NCI-H774 (cell line): Measurements from ENCODE around the gene ATL2.
"Not testable (repeated sequence)": the region's sequence is repeated elsewhere in the genome, so short reads cannot be mapped to it uniquely, and the experiment has no call there.

Source experiments
- DNase-seq: peaks from one replicate; lab custom pipeline; 2025; lab: John Stamatoyannopoulos, UW

The ATL2 gene

DNA sequence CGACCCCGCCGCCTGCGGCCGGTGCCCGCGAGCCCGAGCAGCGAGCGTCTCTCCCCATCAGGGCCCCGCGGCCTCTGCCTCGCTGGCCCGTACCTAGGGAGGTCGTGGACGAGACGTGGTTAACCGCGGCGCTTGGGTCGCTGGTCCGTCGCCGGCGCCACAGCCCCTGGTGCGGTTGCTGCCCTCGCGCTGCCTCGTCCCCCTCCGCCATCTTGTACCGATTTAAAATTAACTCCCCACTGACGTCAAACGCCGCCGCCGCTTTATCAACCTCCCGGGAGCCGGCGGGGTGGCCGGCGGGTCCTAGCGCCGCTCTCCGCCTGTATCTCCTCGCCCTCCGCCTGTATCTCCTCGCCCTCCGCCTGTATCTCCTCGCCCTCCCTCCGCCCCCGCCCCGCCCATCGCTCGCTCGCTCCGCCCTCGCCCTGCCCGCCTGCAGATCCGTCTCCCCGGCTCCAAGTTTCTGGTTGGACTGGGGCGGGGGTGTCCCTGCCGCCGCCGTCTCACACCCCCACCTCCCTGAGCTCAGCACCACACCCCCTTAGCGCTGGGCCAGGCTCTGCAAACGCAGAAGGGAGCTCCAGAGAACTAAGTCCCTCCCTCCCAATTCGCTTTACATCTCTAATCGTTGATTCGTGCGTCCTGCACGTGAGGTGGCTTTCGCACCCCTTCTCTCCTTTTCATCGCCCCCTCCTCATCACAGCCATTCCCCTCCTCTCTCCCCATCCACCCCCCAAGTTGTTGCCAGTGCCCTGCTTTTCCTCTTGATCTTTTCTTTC, at the start of gene ATL2:
Gene ATL2, minus strand, starts transcription at position 224 of the 779 bp plus-strand sequence. Its CDS starts 13 bp downstream, at position 211.
- peak; percentile 91 for DNase-seq

DNA sequence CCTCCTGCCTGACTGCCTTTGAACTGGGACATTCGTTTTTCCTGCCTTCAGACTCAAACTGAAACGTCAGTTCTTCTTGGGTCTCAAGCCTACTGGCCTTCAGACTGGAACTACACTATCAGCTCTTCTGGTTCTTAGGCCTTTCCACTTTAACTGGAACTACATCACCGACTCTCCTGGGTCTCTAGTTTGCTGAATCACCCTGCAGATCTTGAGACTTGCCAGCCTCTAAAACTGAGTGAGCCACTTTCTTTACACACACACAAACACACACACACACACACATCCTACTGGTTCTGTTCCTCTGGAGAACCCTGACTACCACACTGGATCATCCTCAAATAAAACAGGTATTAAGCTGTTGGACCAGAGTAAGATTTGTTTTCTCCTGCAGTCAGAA, 46.7 kb upstream of the ATL2 start:
- no peak for DNase-seq

DNA sequence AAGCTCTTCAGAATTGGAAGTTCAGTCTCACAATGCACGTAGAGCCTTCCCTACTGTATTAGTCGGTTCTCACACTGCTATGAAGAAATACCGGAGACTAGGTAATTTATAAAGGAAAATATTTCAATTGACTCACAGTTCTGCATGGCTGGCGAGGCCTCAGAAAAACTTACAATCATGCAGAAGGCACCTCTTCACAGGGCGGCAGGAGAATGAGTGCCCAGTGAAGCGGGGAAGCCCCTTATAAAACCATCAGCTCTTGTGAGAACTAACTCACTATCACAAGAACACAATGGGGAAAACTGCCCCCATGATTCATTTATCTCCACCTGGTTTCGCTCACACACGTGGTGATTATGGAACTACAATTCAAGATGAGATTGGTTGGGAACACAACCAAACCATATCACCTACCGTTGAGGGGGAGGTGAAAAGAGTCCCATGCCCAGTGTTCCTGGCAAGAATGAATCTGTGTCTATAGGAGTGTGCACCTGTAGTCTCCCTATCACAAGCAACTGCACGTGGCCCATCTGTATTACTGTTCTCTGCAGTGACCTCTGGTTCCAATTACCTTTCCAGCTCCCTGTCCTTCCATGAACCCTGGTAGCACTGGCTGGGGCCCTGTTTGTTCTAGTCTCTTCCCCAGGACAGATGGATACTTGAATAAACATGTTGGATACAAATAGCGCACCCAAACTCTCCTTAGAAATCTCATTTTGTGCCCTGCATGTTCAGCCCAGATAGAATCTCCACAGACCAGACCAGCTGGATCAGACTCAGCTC, 44.4 kb upstream of the ATL2 start:
- no peak for DNase-seq

GRCh38 chr2:38419499-38419898, 42.4 kb upstream of the ATL2 start:
- no peak for DNase-seq

GRCh38 chr2:38418735-38419134, 41.7 kb upstream of the ATL2 start:
- DNase-seq, result no peak

DNA sequence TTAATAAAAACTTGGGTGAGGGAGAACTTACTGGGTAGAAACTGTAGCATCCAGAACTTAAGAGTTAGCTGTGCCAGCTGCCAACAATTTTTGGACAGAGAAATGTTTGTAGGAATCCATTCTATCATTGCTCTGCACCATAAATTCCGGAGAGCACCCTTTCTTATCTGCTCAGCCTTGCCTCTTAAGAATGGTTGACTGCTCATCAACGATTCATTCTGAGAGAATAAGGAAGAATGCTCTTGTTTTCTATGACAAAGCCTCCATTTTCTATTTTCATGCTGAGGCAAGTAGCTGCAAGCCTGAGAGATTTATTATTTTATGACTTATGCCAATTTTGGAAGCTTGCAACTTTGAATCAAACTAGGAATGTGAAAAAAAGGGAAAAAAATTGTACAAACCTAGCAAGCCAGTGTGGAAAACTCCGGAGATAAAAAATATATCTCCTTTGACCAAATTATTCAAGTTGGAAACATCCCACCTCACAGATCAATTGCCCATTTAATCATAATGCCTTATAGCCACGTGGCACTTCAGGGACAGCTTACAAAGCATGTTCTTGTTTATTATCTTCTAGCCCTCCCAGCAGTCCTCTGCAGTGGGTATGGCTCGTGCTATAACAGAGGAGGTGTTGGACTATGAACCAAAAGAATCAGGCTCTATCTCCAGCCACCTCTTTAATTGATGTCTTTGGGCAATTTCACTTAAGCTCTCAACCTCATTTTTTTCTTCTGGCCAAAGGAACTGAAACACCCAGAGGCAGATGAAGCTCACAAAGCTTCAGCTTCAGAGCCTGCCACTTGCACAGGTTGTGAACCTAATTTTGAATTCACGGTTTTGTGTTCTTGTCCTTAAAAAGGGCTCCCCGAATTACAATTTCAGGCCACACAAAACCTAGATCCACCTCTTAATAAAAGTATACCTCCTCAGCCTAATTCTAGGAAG, 40.9 kb upstream of the ATL2 start:
- no peak for DNase-seq

DNA sequence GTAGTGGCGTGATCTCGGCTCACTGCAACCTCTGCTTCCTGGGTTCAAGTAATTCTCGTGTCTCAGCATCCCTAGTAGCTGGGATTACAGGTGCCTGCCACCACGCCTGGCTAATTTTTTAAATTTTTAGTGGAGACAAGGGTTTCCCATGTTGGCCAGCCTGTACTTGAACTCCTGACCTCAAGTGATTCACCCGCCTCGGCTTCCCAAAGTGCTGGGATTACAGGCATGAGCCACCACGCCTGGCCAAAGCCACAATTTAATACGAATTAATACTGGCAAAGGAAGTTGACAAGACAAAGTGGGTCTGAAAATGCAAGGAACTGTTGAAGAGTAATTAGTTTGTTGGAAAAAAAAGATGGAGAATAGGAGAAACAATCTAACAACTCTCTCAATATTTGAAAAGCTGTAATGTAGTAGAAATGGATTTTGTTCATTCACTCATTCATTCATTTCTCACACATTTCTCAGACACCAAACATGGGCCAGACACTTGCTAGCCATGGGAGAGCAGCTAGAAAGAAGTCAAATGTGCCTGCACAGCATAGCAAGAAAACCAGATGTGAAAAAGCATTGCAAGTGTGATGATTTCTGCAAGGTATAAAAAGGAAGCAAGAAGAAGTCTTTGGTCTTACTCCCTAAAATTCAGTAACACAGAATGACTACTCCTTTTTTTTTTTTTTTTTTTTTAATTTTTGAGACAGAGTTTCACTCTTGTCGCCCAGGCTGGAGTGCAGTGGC, 39.4 kb upstream of the ATL2 start:
- DNase-seq, result no peak

DNA sequence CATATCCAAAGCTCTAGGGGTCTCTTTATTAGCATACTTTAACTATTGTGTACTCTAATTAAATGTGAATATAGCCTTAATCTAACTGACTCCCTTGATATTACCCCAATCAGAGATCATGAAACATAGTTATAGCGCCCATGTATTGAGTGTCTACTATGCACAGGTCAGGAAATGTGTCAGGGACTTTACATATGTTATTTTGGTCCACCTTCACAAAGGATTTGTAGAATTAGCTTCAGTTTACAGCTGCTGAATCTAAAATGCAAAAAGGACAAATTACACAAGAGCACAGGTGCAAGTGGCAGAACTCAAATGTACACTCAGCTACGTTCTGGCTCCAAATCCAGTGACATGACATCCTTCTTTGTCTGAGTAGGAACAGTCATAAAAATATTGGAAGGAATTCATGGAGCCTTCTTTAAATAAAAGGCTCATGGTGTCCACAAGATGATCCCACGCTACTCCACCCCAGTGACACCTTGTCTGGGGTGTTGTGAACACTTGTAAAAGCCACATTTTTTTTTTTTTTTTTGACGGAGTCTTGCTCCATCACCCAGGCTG, 38.7 kb upstream of the ATL2 start:
- no peak for DNase-seq

DNA sequence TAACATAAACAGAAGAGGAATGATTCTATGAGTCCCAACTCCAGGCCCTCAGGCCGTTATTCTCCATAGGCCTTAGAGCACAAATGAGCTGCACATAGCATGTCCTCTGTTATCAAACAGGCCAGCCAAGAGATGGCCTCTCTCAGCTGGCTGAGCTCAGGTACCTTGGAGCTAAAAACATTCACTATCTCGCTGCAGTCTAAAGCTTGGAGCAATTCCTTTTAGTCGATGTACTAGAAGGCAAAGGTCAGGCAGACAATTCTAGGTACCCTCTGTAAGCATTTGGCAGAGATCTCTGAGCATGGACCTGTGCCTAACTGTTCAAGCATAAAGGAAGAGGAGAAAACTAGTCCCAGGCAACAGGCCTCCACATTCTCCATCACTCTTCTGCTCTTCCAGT, 38.0 kb upstream of the ATL2 start:
- DNase-seq, result no peak

GRCh38 chr2:38412235-38412871, 35.3 kb upstream of the ATL2 start:
- DNase-seq, result not testable (repeated sequence)

GRCh38 chr2:38409156-38410102, 32.4 kb upstream of the ATL2 start:
- no peak for DNase-seq

GRCh38 chr2:38407111-38407682, 30.1 kb upstream of the ATL2 start:
- DNase-seq, result no peak

DNA sequence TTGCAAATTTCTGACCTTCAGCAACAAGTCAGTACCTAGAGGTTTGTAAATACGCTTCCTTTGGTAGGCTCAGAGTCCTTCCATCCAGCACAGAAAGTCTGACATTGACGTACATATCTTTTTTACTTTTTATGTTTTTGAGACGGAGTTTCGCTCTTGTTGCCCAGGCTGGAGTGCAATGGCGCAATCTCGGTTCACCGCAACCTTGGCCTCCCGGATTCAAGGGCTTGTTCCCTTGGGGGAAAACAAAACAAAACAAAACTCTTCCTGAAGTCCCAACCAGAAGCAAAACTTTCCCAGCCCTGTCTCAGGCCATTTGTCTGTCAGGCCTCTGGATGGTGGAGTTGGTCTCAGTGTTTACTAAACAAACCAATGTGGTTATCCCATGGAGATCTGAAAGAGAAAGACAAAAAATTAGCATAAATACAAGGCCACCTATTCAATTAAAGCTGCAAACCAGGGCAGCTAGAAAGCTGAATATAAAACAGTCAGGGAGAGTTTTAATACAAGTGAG, 29.6 kb upstream of the ATL2 start:
- no peak for DNase-seq

- no peak for DNase-seq
These were observed 29.0 kb upstream of the ATL2 start for GRCh38 chr2:38405917-38406596.

GRCh38 chr2:38400513-38400912, 23.4 kb upstream of the ATL2 start:
- DNase-seq, result no peak

DNA sequence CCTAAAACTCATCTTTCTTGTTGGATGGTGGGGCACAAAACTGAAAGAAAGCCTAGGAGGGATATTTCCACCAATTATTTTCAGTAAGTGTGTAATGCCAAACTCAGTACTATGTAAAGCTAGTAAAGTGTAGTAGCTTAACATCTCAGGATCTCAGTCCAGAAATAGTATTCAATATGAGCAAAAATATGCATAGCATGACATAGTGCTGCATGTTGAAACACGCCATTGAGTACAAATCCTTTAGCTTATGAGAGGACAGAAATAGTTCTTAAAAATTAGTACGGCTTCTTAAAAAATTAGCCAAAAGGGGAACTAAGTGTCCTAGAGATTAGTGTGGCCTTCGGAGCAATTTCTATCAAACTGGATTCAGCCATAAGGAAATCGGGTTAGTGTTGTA, 21.7 kb upstream of the ATL2 start:
- DNase-seq, result no peak

DNA sequence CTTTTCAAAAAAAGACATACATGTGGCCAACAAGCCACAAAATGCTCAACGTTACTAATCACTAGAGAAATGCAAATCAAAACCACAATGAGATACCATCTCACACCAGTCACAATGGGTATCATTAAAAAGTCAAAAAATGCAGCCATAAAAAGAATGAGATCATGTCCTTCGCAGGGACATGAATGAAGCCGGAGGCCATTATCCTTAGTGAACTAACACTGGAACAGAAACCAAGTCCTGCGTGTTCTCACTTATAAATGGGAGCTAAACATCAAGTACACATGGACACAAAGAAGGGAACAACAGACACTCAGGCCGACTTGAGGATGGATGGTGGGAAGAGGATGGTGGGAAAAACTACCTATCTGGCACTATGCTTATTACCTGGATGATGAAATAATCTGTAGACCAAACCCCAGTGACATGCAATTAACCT, 17.8 kb upstream of the ATL2 start:
- no peak for DNase-seq

GRCh38 chr2:38394041-38394440, 17.0 kb upstream of the ATL2 start:
- DNase-seq, result no peak
